Stimulated activated CD4-positive, alpha-beta T cell treated with anti-CD3 and anti-CD28 coated beads, Interleukin-1b, Interleukin-23, amount 100 ng/mL, for 48 hours (primary cell): ENCODE results near the gene BPIFB3.
"Not testable (repeated sequence)": the region's sequence is repeated elsewhere in the genome, so short reads cannot be mapped to it uniquely, and the experiment has no call there.

ENCODE experiments used
- DNase-seq: peaks from one replicate; pipeline ENCODE4 v3.0.0-alpha.2; 2020

The BPIFB3 gene

GRCh38 chr20:33031531-33031930 lies 22.2 kb upstream of the BPIFB3 start, which contains the start of gene BPIFB6:
BPIFB6 (plus strand) TSS chr20:33031648; CDS start chr20:33031648, 0 bp downstream.
- no peak for DNase-seq

- DNase-seq, result no peak
Observed at GRCh38 chr20:33032555-33032954, 21.1 kb upstream of the BPIFB3 start.

GRCh38 chr20:33033381-33033780 lies 20.3 kb upstream of the BPIFB3 start:
- DNase-seq, result no peak

GRCh38 chr20:33034115-33034514 lies 19.6 kb upstream of the BPIFB3 start:
- DNase-seq, result no peak

- DNase-seq, result no peak
Observed at GRCh38 chr20:33034901-33035492, 18.7 kb upstream of the BPIFB3 start.

GRCh38 chr20:33037456-33037855 lies 16.2 kb upstream of the BPIFB3 start:
- no peak for DNase-seq

- DNase-seq, result no peak
Observed at GRCh38 chr20:33038243-33038642, 15.5 kb upstream of the BPIFB3 start.

- no peak for DNase-seq
Observed at GRCh38 chr20:33042430-33042829, 11.3 kb upstream of the BPIFB3 start.

GRCh38 chr20:33042983-33043730 lies 10.5 kb upstream of the BPIFB3 start:
- no peak for DNase-seq

- DNase-seq, result no peak
Observed at GRCh38 chr20:33043731-33044181, 9.9 kb upstream of the BPIFB3 start.

- DNase-seq, result not testable (repeated sequence)
Observed at GRCh38 chr20:33045129-33045721, 8.5 kb upstream of the BPIFB3 start.

- no peak for DNase-seq
Observed at GRCh38 chr20:33046412-33046811, 7.3 kb upstream of the BPIFB3 start.

- DNase-seq, result no peak
Observed at GRCh38 chr20:33051333-33051732, 2.4 kb upstream of the BPIFB3 start.

- no peak for DNase-seq
Observed at GRCh38 chr20:33054381-33054780, 678 bp downstream of the BPIFB3 start.

GRCh38 chr20:33054791-33055190 lies 1.1 kb downstream of the BPIFB3 start:
- DNase-seq, result no peak

GRCh38 chr20:33059136-33059535 lies 5.4 kb downstream of the BPIFB3 start:
- DNase-seq, result no peak

GRCh38 chr20:33059741-33060390 lies 6.2 kb downstream of the BPIFB3 start:
- no peak for DNase-seq

GRCh38 chr20:33061658-33062028 lies 7.9 kb downstream of the BPIFB3 start:
- no peak for DNase-seq

GRCh38 chr20:33062105-33062824 lies 8.6 kb downstream of the BPIFB3 start:
- DNase-seq, result no peak

- no peak for DNase-seq
Observed at GRCh38 chr20:33062825-33063149, 9.1 kb downstream of the BPIFB3 start.

GRCh38 chr20:33063271-33063670 lies 9.6 kb downstream of the BPIFB3 start:
- DNase-seq, result no peak

- DNase-seq, result no peak
Observed at GRCh38 chr20:33064572-33065287, 11.0 kb downstream of the BPIFB3 start.
